HepG2 (cell line): Measurements from ENCODE around the gene PRSS8. TPM values are rescaled to one million over a fixed set of nuclear protein-coding genes. Genes with fewer than 3 reads are reported as not detected.

Experiments used
- FOXA1 ChIP-seq, 2 experiments: fragments of 450-650 bp in 1 of 2; sonication (generic) in 1 of 2; formaldehyde crosslinking in 1 of 2; IDR thresholded peaks; 2 replicates each; pipeline versions ENCODE4 v1.4.0 to v1.6.1; 2016 to 2020; ENCODE audit warnings: missing genetic modification reagents in 1 of 2
- KDM5B ChIP-seq: sonication (generic); formaldehyde crosslinking; IDR thresholded peaks from 2 replicates; pipeline ENCODE4 v1.4.0; 2020; ENCODE audit warnings: missing genetic modification reagents, mild to moderate bottlenecking, borderline replicate concordance
- MAZ ChIP-seq, 2 experiments: sonication (generic) in 1 of 2; formaldehyde crosslinking in 1 of 2; IDR thresholded peaks; 2 replicates each; pipeline versions ENCODE4 v1.5.0 to v1.6.1; 2012 to 2020; ENCODE audit warnings: low read depth in 2 of 2, mild to moderate bottlenecking in 2 of 2, borderline replicate concordance in 1 of 2, improper control_type of control experiment in 1 of 2, low read length in 1 of 2, missing genetic modification reagents in 1 of 2, moderate library complexity in 1 of 2
- PPARG ChIP-seq: conservative IDR thresholded peaks from 2 replicates; pipeline ENCODE4 v1.6.1; 2016; ENCODE audit warnings: missing biosample characterization, missing genetic modification reagents
- REXO4 ChIP-seq: sonication (generic); formaldehyde crosslinking; IDR thresholded peaks from 2 replicates; pipeline ENCODE4 v1.8.0; 2022; ENCODE audit warnings: missing genetic modification reagents, mild to moderate bottlenecking, borderline replicate concordance
- RFX3 ChIP-seq: IDR thresholded peaks from 2 replicates; pipeline ENCODE4 v1.6.1; 2016; ENCODE audit warnings: missing biosample characterization, missing genetic modification reagents
- ZBTB7B ChIP-seq: sonication (generic); formaldehyde crosslinking; IDR thresholded peaks from 2 replicates; pipeline ENCODE4 v1.4.0; 2020; ENCODE audit warnings: missing genetic modification reagents
- ZEB1 ChIP-seq: IDR thresholded peaks from 2 replicates; pipeline ENCODE4 v1.6.1; 2012; ENCODE audit warnings: mild to moderate bottlenecking, low read depth, inconsistent platforms; ENCODE audit not compliant: insufficient replicate concordance
- ZNF10 ChIP-seq: sonication (generic); formaldehyde crosslinking; IDR thresholded peaks from 2 replicates; pipeline ENCODE4 v1.4.0; 2020; ENCODE audit warnings: mild to moderate bottlenecking, low read depth, missing genetic modification reagents, borderline replicate concordance
- ZNF362 ChIP-seq: sonication (generic); formaldehyde crosslinking; IDR thresholded peaks from 2 replicates; pipeline ENCODE4 v1.4.0; 2020; ENCODE audit warnings: missing genetic modification reagents, mild to moderate bottlenecking, borderline replicate concordance
- ZNF703 ChIP-seq: sonication (generic); formaldehyde crosslinking; IDR thresholded peaks from 2 replicates; pipeline ENCODE4 v1.5.1; 2020; ENCODE audit warnings: missing genetic modification reagents, mild to moderate bottlenecking, moderate library complexity, borderline replicate concordance
- ZNF775 ChIP-seq: sonication (generic); formaldehyde crosslinking; IDR thresholded peaks from 2 replicates; pipeline ENCODE4 v1.4.0; 2020; ENCODE audit warnings: missing genetic modification reagents, mild to moderate bottlenecking, moderate library complexity, borderline replicate concordance
- ZZZ3 ChIP-seq: sonication (generic); formaldehyde crosslinking; IDR thresholded peaks from 2 replicates; pipeline ENCODE4 v1.4.0; 2020; ENCODE audit warnings: missing genetic modification reagents, mild to moderate bottlenecking, borderline replicate concordance
- polyA plus RNA-seq, 8 experiments: library from polyadenylated mRNA; depleted of rRNA in 3 of 8; stranded (reverse) in 7 of 8; unstranded in 1 of 8; fragments of >200 nt; fragmentation: Illumina TruSeq in 4 of 8; extraction: Trizol in 4 of 8; gene quantifications; 2 replicates each; pipeline versions ENCODE4 v1.2.1 to v1.2.3, GENCODE V29; 2011 to 2016; ENCODE audit warnings: low read depth in 4 of 8, missing spikeins in 1 of 8, mixed read lengths in 1 of 8; ENCODE audit not compliant: insufficient read depth in 1 of 8
- total RNA-seq, 5 experiments: library from RNA; depleted of rRNA; stranded (reverse); fragments of >200 nt; fragmentation: Illumina TruSeq; extraction: Trizol; gene quantifications; 2 replicates each; pipeline ENCODE4 v1.2.3, GENCODE V29; 2016; ENCODE audit warnings: low read depth in 1 of 5
- TF ChIP-seq, protein P1 (sequence below): sonication (generic); formaldehyde crosslinking; IDR thresholded peaks from 2 replicates; pipeline ENCODE4 v1.5.0; 2020; ENCODE audit warnings: missing genetic modification reagents
- TF ChIP-seq, protein P2 (sequence below): sonication (generic); formaldehyde crosslinking; IDR thresholded peaks from 2 replicates; pipeline ENCODE4 v1.4.0; 2020; ENCODE audit warnings: mild to moderate bottlenecking, low read depth, missing genetic modification reagents
- TF ChIP-seq, protein P3 (sequence below): sonication (generic); formaldehyde crosslinking; IDR thresholded peaks from 2 replicates; pipeline ENCODE4 v1.5.0; 2020; ENCODE audit warnings: mild to moderate bottlenecking, missing genetic modification reagents, borderline replicate concordance

Gene PRSS8
- total and polyA plus RNA-seq, 2 of the 13 experiments (the other 11 are each of a cell fraction or from before 2014, with no cell fraction given): 2.6 to 7.2 TPM

GRCh38 chr16:31145398-31145990, 10.0 kb upstream of the PRSS8 start (continued):
- TF ChIP-seq REXO4 (CRISPR knock-in tag) (no peak), MAZ (IDR thresholded peaks at IDR 0.05; ENCODE audit: borderline replicate concordance, low read depth, low read length) (peak; percentile 78), MAZ (CRISPR knock-in tag; IDR thresholded peaks at IDR 0.05; ENCODE audit: low read depth) (no peak), ZZZ3 (CRISPR knock-in tag) (no peak), ZEB1 (peak; percentile 70), ZNF362 (CRISPR knock-in tag) (peak; percentile 40; the same call in 1 of the 2 replicates), FOXA1 (IDR thresholded peaks at IDR 0.05) (no peak), FOXA1 (CRISPR knock-in tag; IDR thresholded peaks at IDR 0.05) (0 out of 2 replicates have a peak, but pooled peaks have one; percentile 7), ZBTB7B (CRISPR knock-in tag) (0 out of 2 replicates have a peak, but pooled peaks have one; percentile 31), RFX3 (CRISPR knock-in tag) (no peak), ZNF703 (CRISPR knock-in tag) (no peak), ZNF10 (no peak), ZNF775 (no peak), KDM5B (CRISPR knock-in tag) (0 out of 2 replicates have a peak, but pooled peaks have one; percentile 17), PPARG (CRISPR knock-in tag) (no peak)
- TF ChIP-seq, protein P1, sequence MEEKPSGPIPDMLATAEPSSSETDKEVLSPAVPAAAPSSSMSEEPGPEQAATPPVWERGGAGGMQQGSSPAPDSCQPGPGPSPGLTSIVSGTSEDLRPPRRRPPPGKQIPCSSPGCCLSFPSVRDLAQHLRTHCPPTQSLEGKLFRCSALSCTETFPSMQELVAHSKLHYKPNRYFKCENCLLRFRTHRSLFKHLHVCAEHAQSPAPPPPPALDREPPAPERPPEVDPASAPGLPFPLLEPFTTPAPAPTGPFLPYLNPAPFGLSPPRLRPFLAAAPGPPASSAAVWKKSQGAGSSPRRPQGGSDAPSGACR (CRISPR knock-in tag): no peak
- TF ChIP-seq, protein P2, sequence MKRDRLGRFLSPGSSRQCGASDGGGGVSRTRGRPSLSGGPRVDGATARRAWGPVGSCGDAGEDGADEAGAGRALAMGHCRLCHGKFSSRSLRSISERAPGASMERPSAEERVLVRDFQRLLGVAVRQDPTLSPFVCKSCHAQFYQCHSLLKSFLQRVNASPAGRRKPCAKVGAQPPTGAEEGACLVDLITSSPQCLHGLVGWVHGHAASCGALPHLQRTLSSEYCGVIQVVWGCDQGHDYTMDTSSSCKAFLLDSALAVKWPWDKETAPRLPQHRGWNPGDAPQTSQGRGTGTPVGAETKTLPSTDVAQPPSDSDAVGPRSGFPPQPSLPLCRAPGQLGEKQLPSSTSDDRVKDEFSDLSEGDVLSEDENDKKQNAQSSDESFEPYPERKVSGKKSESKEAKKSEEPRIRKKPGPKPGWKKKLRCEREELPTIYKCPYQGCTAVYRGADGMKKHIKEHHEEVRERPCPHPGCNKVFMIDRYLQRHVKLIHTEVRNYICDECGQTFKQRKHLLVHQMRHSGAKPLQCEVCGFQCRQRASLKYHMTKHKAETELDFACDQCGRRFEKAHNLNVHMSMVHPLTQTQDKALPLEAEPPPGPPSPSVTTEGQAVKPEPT: no peak
- TF ChIP-seq, protein P3, sequence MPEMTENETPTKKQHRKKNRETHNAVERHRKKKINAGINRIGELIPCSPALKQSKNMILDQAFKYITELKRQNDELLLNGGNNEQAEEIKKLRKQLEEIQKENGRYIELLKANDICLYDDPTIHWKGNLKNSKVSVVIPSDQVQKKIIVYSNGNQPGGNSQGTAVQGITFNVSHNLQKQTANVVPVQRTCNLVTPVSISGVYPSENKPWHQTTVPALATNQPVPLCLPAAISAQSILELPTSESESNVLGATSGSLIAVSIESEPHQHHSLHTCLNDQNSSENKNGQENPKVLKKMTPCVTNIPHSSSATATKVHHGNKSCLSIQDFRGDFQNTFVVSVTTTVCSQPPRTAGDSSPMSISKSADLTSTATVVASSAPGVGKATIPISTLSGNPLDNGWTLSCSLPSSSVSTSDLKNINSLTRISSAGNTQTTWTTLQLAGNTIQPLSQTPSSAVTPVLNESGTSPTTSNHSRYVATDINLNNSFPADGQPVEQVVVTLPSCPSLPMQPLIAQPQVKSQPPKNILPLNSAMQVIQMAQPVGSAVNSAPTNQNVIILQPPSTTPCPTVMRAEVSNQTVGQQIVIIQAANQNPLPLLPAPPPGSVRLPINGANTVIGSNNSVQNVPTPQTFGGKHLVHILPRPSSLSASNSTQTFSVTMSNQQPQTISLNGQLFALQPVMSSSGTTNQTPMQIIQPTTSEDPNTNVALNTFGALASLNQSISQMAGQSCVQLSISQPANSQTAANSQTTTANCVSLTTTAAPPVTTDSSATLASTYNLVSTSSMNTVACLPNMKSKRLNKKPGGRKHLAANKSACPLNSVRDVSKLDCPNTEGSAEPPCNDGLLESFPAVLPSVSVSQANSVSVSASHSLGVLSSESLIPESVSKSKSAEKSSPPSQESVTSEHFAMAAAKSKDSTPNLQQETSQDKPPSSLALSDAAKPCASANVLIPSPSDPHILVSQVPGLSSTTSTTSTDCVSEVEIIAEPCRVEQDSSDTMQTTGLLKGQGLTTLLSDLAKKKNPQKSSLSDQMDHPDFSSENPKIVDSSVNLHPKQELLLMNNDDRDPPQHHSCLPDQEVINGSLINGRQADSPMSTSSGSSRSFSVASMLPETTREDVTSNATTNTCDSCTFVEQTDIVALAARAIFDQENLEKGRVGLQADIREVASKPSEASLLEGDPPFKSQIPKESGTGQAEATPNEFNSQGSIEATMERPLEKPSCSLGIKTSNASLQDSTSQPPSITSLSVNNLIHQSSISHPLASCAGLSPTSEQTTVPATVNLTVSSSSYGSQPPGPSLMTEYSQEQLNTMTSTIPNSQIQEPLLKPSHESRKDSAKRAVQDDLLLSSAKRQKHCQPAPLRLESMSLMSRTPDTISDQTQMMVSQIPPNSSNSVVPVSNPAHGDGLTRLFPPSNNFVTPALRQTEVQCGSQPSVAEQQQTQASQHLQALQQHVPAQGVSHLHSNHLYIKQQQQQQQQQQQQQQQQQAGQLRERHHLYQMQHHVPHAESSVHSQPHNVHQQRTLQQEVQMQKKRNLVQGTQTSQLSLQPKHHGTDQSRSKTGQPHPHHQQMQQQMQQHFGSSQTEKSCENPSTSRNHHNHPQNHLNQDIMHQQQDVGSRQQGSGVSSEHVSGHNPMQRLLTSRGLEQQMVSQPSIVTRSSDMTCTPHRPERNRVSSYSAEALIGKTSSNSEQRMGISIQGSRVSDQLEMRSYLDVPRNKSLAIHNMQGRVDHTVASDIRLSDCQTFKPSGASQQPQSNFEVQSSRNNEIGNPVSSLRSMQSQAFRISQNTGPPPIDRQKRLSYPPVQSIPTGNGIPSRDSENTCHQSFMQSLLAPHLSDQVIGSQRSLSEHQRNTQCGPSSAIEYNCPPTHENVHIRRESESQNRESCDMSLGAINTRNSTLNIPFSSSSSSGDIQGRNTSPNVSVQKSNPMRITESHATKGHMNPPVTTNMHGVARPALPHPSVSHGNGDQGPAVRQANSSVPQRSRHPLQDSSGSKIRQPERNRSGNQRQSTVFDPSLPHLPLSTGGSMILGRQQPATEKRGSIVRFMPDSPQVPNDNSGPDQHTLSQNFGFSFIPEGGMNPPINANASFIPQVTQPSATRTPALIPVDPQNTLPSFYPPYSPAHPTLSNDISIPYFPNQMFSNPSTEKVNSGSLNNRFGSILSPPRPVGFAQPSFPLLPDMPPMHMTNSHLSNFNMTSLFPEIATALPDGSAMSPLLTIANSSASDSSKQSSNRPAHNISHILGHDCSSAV: no peak
